MCF 10A (cell line): ENCODE data around the gene MYO1D. TPM values are rescaled to one million over a fixed set of nuclear protein-coding genes. Genes with fewer than 3 reads are reported as not detected.

Experiments
- BruUV-seq: library from RNA; stranded (reverse); fragments of 400-500 nt; replicated peaks from 2 replicates; lab custom pipeline; 2021; lab: Mats Ljungman, UMichigan
- CTCF ChIA-PET: fragments of 300-600 bp; sonication (Branson Sonifier 250); formaldehyde crosslinking; extraction: SDS; loops from one replicate; lab custom pipeline; 2021; ENCODE audit warnings: antibody characterized with exemption, inconsistent platforms; lab: Yijun Ruan, JAX
- POLR2A ChIA-PET: fragments of 300-600, 350-650 bp; sonication (Branson Sonifier 250); formaldehyde crosslinking; extraction: SDS; loops from one replicate; lab custom pipeline; 2020; ENCODE audit warnings: antibody characterized with exemption, inconsistent platforms; lab: Yijun Ruan, JAX
- DNase-seq: peaks from one replicate; pipeline ENCODE4 v3.0.0-alpha.2; 2018; ENCODE audit not compliant: unreplicated experiment
- H3K27ac Mint-ChIP-seq: one replicate; pipeline ENCODE4 v1.8.0; 2022; ENCODE audit warnings: mild to moderate bottlenecking, low read depth, mixed read lengths; ENCODE audit not compliant: unreplicated experiment
- H3K27me3 Mint-ChIP-seq: one replicate; pipeline ENCODE4 v1.8.0; 2022; ENCODE audit warnings: mixed read lengths; ENCODE audit not compliant: insufficient read depth, unreplicated experiment
- H3K36me3 Mint-ChIP-seq: one replicate; pipeline ENCODE4 v1.8.0; 2022; ENCODE audit warnings: mild to moderate bottlenecking, moderate library complexity, mixed read lengths; ENCODE audit not compliant: insufficient read depth, unreplicated experiment
- H3K4me1 Mint-ChIP-seq: one replicate; pipeline ENCODE4 v1.8.0; 2022; ENCODE audit warnings: mixed read lengths; ENCODE audit not compliant: insufficient read depth, unreplicated experiment
- H3K4me3 Mint-ChIP-seq: one replicate; pipeline ENCODE4 v1.8.0; 2022; ENCODE audit warnings: mild to moderate bottlenecking, moderate library complexity, mixed read lengths; ENCODE audit not compliant: unreplicated experiment
- H3K9me3 Mint-ChIP-seq: one replicate; pipeline ENCODE4 v1.8.0; 2022; ENCODE audit warnings: mixed read lengths; ENCODE audit not compliant: unreplicated experiment
- intact Hi-C: fragments of 100-400 bp; cut with micrococcal nuclease; formaldehyde crosslinking; loops from 2 replicates; pipeline ENCODE4 v1.14.1; 2022
- total RNA-seq: library from RNA; stranded (reverse); gene quantifications from 2 replicates; pipeline ENCODE4 v1.2.3, GENCODE V29; 2022
- TF ChIP-seq, protein P1 (sequence below): fragments of 200-600 bp; IDR thresholded peaks from one replicate; pipeline ENCODE4 v1.8.0; 2022; ENCODE audit warnings: antibody characterized with exemption, mild to moderate bottlenecking; ENCODE audit not compliant: unreplicated experiment

Gene MYO1D
- total RNA-seq, 1 experiment from 2014 or later: 30.5 TPM

DNA sequence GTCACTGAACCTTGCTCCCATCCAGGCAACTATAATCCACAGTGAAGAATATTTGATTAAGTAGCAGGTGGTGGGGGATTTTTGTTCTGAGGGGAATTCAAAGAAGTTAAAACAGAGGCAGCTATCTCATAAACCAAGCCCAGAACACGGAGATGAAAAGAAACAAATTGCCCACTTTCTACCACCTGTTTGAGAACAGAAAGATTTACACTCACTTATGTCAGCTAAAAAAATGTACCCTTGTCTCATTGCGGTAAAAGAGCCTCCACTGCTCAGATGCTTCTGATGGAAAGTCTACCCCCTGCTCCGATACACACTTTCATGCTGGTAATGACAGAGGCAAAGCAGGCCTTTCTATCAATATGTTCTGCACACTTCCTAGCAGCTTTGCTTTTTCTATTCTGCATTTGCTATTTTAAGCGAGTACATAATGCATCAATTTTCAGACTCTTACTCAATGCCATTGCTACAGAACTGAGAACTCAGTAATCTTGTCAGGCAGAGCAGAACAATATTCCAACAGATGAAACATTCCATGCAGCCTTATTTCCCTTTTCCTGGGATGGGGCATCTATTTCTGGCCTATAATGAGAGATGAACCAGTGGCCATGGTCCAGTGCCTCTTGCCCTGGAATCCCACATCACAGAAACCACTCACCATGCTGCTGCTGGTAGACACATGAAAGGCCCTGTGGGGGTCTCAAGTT, 361.1 kb downstream of the MYO1D start:
- H3K36me3 Mint-ChIP-seq: no peaks in the 10 kb centered on the region
- intact Hi-C loops: no loop called here
- H3K4me3 Mint-ChIP-seq: no peak overlapping the region
- H3K27me3 Mint-ChIP-seq: no peaks in the 10 kb centered on the region
- BruUV-seq: no TSS peak
- TF ChIP-seq, protein P1, sequence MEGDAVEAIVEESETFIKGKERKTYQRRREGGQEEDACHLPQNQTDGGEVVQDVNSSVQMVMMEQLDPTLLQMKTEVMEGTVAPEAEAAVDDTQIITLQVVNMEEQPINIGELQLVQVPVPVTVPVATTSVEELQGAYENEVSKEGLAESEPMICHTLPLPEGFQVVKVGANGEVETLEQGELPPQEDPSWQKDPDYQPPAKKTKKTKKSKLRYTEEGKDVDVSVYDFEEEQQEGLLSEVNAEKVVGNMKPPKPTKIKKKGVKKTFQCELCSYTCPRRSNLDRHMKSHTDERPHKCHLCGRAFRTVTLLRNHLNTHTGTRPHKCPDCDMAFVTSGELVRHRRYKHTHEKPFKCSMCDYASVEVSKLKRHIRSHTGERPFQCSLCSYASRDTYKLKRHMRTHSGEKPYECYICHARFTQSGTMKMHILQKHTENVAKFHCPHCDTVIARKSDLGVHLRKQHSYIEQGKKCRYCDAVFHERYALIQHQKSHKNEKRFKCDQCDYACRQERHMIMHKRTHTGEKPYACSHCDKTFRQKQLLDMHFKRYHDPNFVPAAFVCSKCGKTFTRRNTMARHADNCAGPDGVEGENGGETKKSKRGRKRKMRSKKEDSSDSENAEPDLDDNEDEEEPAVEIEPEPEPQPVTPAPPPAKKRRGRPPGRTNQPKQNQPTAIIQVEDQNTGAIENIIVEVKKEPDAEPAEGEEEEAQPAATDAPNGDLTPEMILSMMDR: no peak
- DNase-seq: no peak
- ChIA-PET CTCF (interaction anchor here (1.1 kb wide), 1 partner anchor 53 kb away, joined by 4 read pairs; no protein-coding TSS in a partner anchor), POLR2A (no interaction called here)
- no peaks in the 10 kb centered on the region for H3K9me3 Mint-ChIP-seq
- H3K4me1 Mint-ChIP-seq: peaks cover 6% of the 10 kb centered on the region
- H3K27ac Mint-ChIP-seq: no peak overlapping the region

DNA sequence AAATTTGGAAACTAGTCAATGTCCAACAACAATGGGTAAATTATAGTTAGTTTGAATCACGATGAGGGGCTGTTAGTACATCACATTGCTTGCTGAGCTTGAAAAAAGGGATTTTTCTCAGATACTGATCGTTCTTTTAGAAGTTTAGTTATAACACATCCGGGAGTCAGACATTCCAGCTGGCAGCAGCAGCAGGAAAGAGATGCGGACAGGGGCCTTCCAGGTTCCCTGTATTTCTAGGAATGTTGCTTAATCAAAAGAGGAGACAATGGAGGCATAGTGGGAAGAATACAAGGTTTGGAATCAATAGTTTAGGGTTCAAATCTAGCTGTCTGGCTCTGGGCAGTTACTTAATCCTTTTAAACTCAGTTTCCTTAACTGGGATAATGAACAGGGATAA, 362.3 kb downstream of the MYO1D start:
- Mint-ChIP-seq H3K27me3 (no peaks in the 10 kb centered on the region), H3K4me3 (no peak overlapping the region), H3K9me3 (no peaks in the 10 kb centered on the region), H3K36me3 (no peaks in the 10 kb centered on the region), H3K4me1 (peaks cover 3% of the 10 kb centered on the region), H3K27ac (no peak overlapping the region)
- no TSS peak for BruUV-seq
- TF ChIP-seq, protein P1: no peak
- ChIA-PET CTCF (interaction anchor here (0.5 kb wide), 1 partner anchor 13 kb away, joined by 3 read pairs; no protein-coding TSS in a partner anchor), POLR2A (no interaction called here)
- intact Hi-C loops: no loop called here
- DNase-seq: no peak

DNA sequence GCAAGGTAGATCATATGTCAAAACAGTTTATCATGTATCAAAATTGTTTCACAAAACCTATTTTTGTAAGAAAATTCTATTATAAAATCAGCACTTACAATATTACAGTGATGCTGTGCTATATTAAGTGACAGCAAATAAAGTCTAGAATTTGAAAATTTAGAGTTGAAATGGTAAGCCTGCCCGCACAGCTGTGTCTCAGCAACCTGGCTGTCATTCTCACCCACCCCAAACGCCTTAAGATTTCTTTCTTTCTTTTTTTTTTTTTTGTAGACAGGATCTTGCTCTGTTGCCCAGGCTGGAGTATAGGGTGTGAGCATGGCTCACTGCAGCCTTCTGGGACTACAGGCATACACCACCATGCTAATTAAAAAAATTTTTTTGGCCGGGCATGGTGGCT, 363.3 kb downstream of the MYO1D start:
- intact Hi-C loops: no loop called here
- no peaks in the 10 kb centered on the region for H3K9me3 Mint-ChIP-seq
- TF ChIP-seq, protein P1: no peak

DNA sequence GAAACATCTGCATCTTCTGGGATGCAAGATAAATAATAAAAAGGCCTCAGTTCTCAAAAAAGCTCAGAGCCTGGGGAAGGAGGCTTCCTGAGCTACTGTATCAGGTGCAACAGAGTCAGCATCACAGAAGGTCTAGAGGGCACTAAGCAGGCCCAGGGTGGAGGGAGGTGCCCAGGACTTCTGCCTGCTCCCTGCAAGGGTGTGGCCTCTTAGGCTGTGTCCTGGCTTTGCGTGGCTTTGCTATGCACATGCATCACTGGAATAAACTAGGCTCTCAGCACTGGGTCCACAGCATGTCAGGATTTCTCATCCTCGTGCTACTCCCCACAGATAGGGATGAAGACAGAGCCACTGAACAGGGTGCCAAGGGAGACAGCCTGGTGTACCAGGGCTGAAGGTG, 364.6 kb downstream of the MYO1D start:
- TF ChIP-seq, protein P1: no peak
- Mint-ChIP-seq H3K27ac (no peak overlapping the region), H3K27me3 (no peaks in the 10 kb centered on the region), H3K36me3 (no peaks in the 10 kb centered on the region), H3K4me1 (no peaks in the 10 kb centered on the region), H3K9me3 (no peaks in the 10 kb centered on the region), H3K4me3 (no peak overlapping the region)
- DNase-seq: no peak
- BruUV-seq: no TSS peak
- ChIA-PET POLR2A (interaction anchor here (1.4 kb wide), 1 partner anchor 67 kb away, joined by 4 read pairs; no protein-coding TSS in a partner anchor), CTCF (no interaction called here)
- intact Hi-C loops: no loop called here

More for the DNA sequence above, 363.3 kb downstream of the MYO1D start:
- no peak for DNase-seq
- Mint-ChIP-seq H3K36me3 (no peaks in the 10 kb centered on the region), H3K27ac (no peak overlapping the region), H3K27me3 (no peaks in the 10 kb centered on the region), H3K4me1 (no peaks in the 10 kb centered on the region), H3K4me3 (no peak overlapping the region)
- ChIA-PET CTCF (interaction anchor here (0.9 kb wide), 1 partner anchor 51 kb away, joined by 3 read pairs; no protein-coding TSS in a partner anchor), POLR2A (no interaction called here)
- no TSS peak for BruUV-seq
